HepG2 (cell line): ENCODE data around the gene HOXD8. TPM values are rescaled to one million over a fixed set of nuclear protein-coding genes. Genes with fewer than 3 reads are reported as not detected.

Experiments used
- AHR ChIP-seq: IDR thresholded peaks from 2 replicates; pipeline ENCODE4 v1.6.1; 2018; ENCODE audit warnings: missing genetic modification reagents, missing compliant biosample characterization
- CEBPG ChIP-seq: IDR thresholded peaks from 2 replicates; pipeline ENCODE4 v1.6.1; 2016
- HOMEZ ChIP-seq: IDR thresholded peaks from 2 replicates; pipeline ENCODE4 v1.6.1; 2016; ENCODE audit warnings: low read depth
- KAT7 ChIP-seq: IDR thresholded peaks from 2 replicates; pipeline ENCODE4 v1.6.1; 2018; ENCODE audit warnings: borderline replicate concordance, missing compliant biosample characterization
- MIER2 ChIP-seq: IDR thresholded peaks from 2 replicates; pipeline ENCODE4 v1.6.1; 2016; ENCODE audit warnings: missing biosample characterization, missing genetic modification reagents
- MIER3 ChIP-seq: IDR thresholded peaks from 2 replicates; pipeline ENCODE4 v1.6.1; 2016; ENCODE audit warnings: missing compliant biosample characterization, borderline replicate concordance
- NFKB2 ChIP-seq: sonication (generic); formaldehyde crosslinking; IDR thresholded peaks from 2 replicates; pipeline ENCODE4 v1.4.0; 2020; ENCODE audit warnings: missing genetic modification reagents, borderline replicate concordance
- RBM39 ChIP-seq: fragments of 200-400 bp; formaldehyde crosslinking; IDR thresholded peaks from one replicate; pipeline ENCODE4 v1.6.1; 2018; ENCODE audit warnings: antibody characterized with exemption, mild to moderate bottlenecking, low read depth, low read length; ENCODE audit not compliant: poor library complexity, severe bottlenecking
- RNF2 ChIP-seq: fragments of 450-650 bp; conservative IDR thresholded peaks from 2 replicates; pipeline ENCODE4 v1.6.1; 2016; ENCODE audit warnings: low read depth
- TCF7L2 ChIP-seq: IDR thresholded peaks from 2 replicates; pipeline ENCODE4 v1.6.1; 2011; ENCODE audit warnings: mild to moderate bottlenecking, low read depth, low read length, moderate library complexity
- TSC22D2 ChIP-seq: sonication (generic); formaldehyde crosslinking; IDR thresholded peaks from 2 replicates; pipeline ENCODE4 v1.5.1; 2020; ENCODE audit warnings: missing genetic modification reagents, mild to moderate bottlenecking, borderline replicate concordance
- ZBTB43 ChIP-seq: sonication (generic); formaldehyde crosslinking; conservative IDR thresholded peaks from 2 replicates; pipeline ENCODE4 v1.4.0; 2020; ENCODE audit warnings: missing genetic modification reagents
- ZC3H4 ChIP-seq: sonication (generic); formaldehyde crosslinking; IDR thresholded peaks from 2 replicates; pipeline ENCODE4 v1.4.0; 2020; ENCODE audit warnings: missing genetic modification reagents, borderline replicate concordance
- ZMYM3 ChIP-seq: sonication (generic); formaldehyde crosslinking; IDR thresholded peaks from 2 replicates; pipeline ENCODE4 v1.5.1; 2020; ENCODE audit warnings: mild to moderate bottlenecking, missing genetic modification reagents
- ZNF253 ChIP-seq: sonication (generic); formaldehyde crosslinking; IDR thresholded peaks from 2 replicates; pipeline ENCODE4 v1.8.0; 2022; ENCODE audit warnings: mild to moderate bottlenecking, missing genetic modification reagents, borderline replicate concordance
- ZNF274 ChIP-seq: sonication (generic); formaldehyde crosslinking; IDR thresholded peaks from 2 replicates; pipeline ENCODE4 v1.5.1; 2020; ENCODE audit warnings: mild to moderate bottlenecking, missing genetic modification reagents
- ZNF574 ChIP-seq: sonication (generic); formaldehyde crosslinking; IDR thresholded peaks from 2 replicates; pipeline ENCODE4 v1.4.0; 2020; ENCODE audit warnings: missing genetic modification reagents
- ZNF766 ChIP-seq: sonication (generic); formaldehyde crosslinking; IDR thresholded peaks from 2 replicates; pipeline ENCODE4 v1.5.0; 2020; ENCODE audit warnings: missing genetic modification reagents, borderline replicate concordance
- ZNF768 ChIP-seq: sonication (generic); formaldehyde crosslinking; IDR thresholded peaks from 2 replicates; pipeline ENCODE4 v1.4.0; 2020; ENCODE audit warnings: missing genetic modification reagents
- ZNF788 ChIP-seq: sonication (generic); formaldehyde crosslinking; IDR thresholded peaks from 2 replicates; pipeline ENCODE4 v1.5.0; 2020; ENCODE audit warnings: mild to moderate bottlenecking, missing genetic modification reagents, borderline replicate concordance
- ZNF83 ChIP-seq: sonication (generic); formaldehyde crosslinking; IDR thresholded peaks from 2 replicates; pipeline ENCODE4 v1.4.0; 2020; ENCODE audit warnings: missing genetic modification reagents, mild to moderate bottlenecking, borderline replicate concordance
- polyA plus RNA-seq, 8 experiments: library from polyadenylated mRNA; depleted of rRNA in 3 of 8; stranded (reverse) in 7 of 8; unstranded in 1 of 8; fragments of >200 nt; fragmentation: Illumina TruSeq in 4 of 8; extraction: Trizol in 4 of 8; gene quantifications; 2 replicates each; pipeline versions ENCODE4 v1.2.1 to v1.2.3, GENCODE V29; 2011 to 2016; ENCODE audit warnings: low read depth in 4 of 8, missing spikeins in 1 of 8, mixed read lengths in 1 of 8; ENCODE audit not compliant: insufficient read depth in 1 of 8
- total RNA-seq, 5 experiments: library from RNA; depleted of rRNA; stranded (reverse); fragments of >200 nt; fragmentation: Illumina TruSeq; extraction: Trizol; gene quantifications; 2 replicates each; pipeline ENCODE4 v1.2.3, GENCODE V29; 2016; ENCODE audit warnings: low read depth in 1 of 5

HOXD8 gene
- total and polyA plus RNA-seq, 2 of the 13 experiments (the other 11 are each of a cell fraction or from before 2014, with no cell fraction given), result not detected

- peak; percentile 56; the same call in 1 of the 2 replicates for TF ChIP-seq ZNF766 (CRISPR knock-in tag)
- TF ChIP-seq AHR (CRISPR knock-in tag), result no peak
- peak; percentile 83; the same call in 1 of the 2 replicates for TF ChIP-seq RNF2
- peak; percentile 48; the same call in 1 of the 2 replicates for TF ChIP-seq MIER2 (CRISPR knock-in tag)
- no peak for TF ChIP-seq KAT7 (CRISPR knock-in tag)
- TF ChIP-seq CEBPG, result no peak
- 0 out of 2 replicates have a peak, but pooled peaks have one; percentile 25 for TF ChIP-seq TSC22D2 (CRISPR knock-in tag)
- peak; percentile 81 for TF ChIP-seq ZNF574 (CRISPR knock-in tag)
- peak; percentile 30 for TF ChIP-seq RBM39
- TF ChIP-seq ZNF788 (CRISPR knock-in tag), result peak; percentile 60
- TF ChIP-seq NFKB2 (CRISPR knock-in tag), result peak; percentile 78
- peak; percentile 49; the same call in 1 of the 2 replicates for TF ChIP-seq ZNF274 (CRISPR knock-in tag)
- no peak for TF ChIP-seq ZC3H4
- TF ChIP-seq HOMEZ (CRISPR knock-in tag), result no peak
- peak; percentile 11; the same call in 1 of the 2 replicates for TF ChIP-seq ZNF253 (CRISPR knock-in tag)
- TF ChIP-seq ZNF83 (CRISPR knock-in tag), result no peak
- TF ChIP-seq ZNF768, result 0 out of 2 replicates have a peak, but pooled peaks have one; percentile 44
- TF ChIP-seq ZBTB43, result no peak
- 0 out of 2 replicates have a peak, but pooled peaks have one; percentile 18 for TF ChIP-seq ZMYM3 (CRISPR knock-in tag)
- TF ChIP-seq TCF7L2, result no peak
- peak; percentile 47; the same call in 1 of the 2 replicates for TF ChIP-seq MIER3 (CRISPR knock-in tag)
These were observed 41.2 kb upstream of the HOXD8 start (continued) for GRCh38 chr2:176088048-176088936.
